K562 (cell line): ENCODE data around the gene MRGPRF. TPM values are rescaled to one million over a fixed set of nuclear protein-coding genes. Genes with fewer than 3 reads are reported as not detected.
"Not testable (repeated sequence)": the region's sequence is repeated elsewhere in the genome, so short reads cannot be mapped to it uniquely, and the experiment has no call there.

ENCODE experiments used
- ATAC-seq: fragments of 200-7000 bp; cut with Tn5 transposase; 3 replicates; pipeline ENCODE4 v1.9.1; 2020; ENCODE audit warnings: moderate library complexity
- BruUV-seq: library from RNA; stranded (reverse); fragments of 400-500 nt; replicated peaks from 2 replicates; lab custom pipeline; 2021; lab: Mats Ljungman, UMichigan
- CTCF ChIA-PET: fragments of 300-600 bp; formaldehyde crosslinking; extraction: SDS; loops from one replicate; lab custom pipeline; 2021; ENCODE audit warnings: low intra/inter-chr PET ratio; lab: Yijun Ruan, JAX
- POLR2A ChIA-PET: fragments of 300-600, 350-650 bp; sonication (Branson Sonifier 250); formaldehyde crosslinking; extraction: SDS; loops from one replicate; lab custom pipeline; 2021; ENCODE audit warnings: antibody characterized with exemption, inconsistent platforms; lab: Yijun Ruan, JAX
- DNase-seq, 4 experiments: peaks; one replicate each; pipeline versions ENCODE4 v3.0.0 to v3.0.0-alpha.2; 2011 to 2018; ENCODE audit warnings: low spot score in 3 of 4, mixed read lengths in 3 of 4; ENCODE audit errors: extremely low read depth in 1 of 4
- FAIRE-seq: peaks from 2 replicates; lab custom pipeline; 2011; peaks lifted over from hg19 to GRCh38; lab: Jason Lieb, UNC
- H2AFZ ChIP-seq: 2 replicates; pipeline ENCODE4 v1.6.0; 2011; ENCODE audit warnings: low read depth, low read length, control low read depth, inconsistent platforms
- H3K27ac ChIP-seq: fragments of 200-600 bp; 3 replicates; pipeline ENCODE4 v1.8.0; 2011; ENCODE audit warnings: low read depth, mild to moderate bottlenecking, control low read depth, inconsistent platforms, low read length, moderate library complexity, mixed read lengths; ENCODE audit errors: extremely low read depth
- H3K27me3 ChIP-seq, 2 experiments: fragments of 300-600 bp in 1 of 2; 2 replicates in 1 of 2; 3 replicates in 1 of 2; pipeline versions ENCODE4 v1.6.0 to v1.8.0; 2011; ENCODE audit warnings: inconsistent platforms in 2 of 2, low read length in 2 of 2, mild to moderate bottlenecking in 1 of 2, mixed read lengths in 1 of 2, moderate library complexity in 1 of 2; ENCODE audit not compliant: control insufficient read depth in 2 of 2, insufficient read depth in 2 of 2
- H3K36me3 ChIP-seq: fragments of 300-600 bp; 3 replicates; pipeline ENCODE4 v1.8.0; 2011; ENCODE audit warnings: mild to moderate bottlenecking, low read length, inconsistent platforms; ENCODE audit not compliant: control insufficient read depth, insufficient read depth
- H3K4me1 ChIP-seq, 2 experiments: fragments of 200-600 bp in 1 of 2; replicated peaks in 1 of 2; 2 replicates in 1 of 2; 3 replicates in 1 of 2; pipeline versions ENCODE4 v1.5.1 to v1.8.0; 2011; ENCODE audit warnings: inconsistent platforms in 2 of 2, low read length in 2 of 2, mild to moderate bottlenecking in 1 of 2, mixed read lengths in 1 of 2, moderate library complexity in 1 of 2; ENCODE audit not compliant: control insufficient read depth in 2 of 2, insufficient read depth in 2 of 2
- H3K4me2 ChIP-seq: 2 replicates; pipeline ENCODE4 v1.6.1; 2011; ENCODE audit warnings: low read length, control low read depth, inconsistent platforms, mixed read lengths; ENCODE audit not compliant: insufficient read depth
- H3K4me3 ChIP-seq: fragments of 200-600 bp; sonication (generic), shearing (Covaris generic); 2 replicates; pipeline ENCODE4 v1.5.1; 2016; ENCODE audit warnings: control low read depth, inconsistent platforms
- H3K79me2 ChIP-seq: fragments of 200-600 bp; 3 replicates; pipeline ENCODE4 v1.8.0; 2011; ENCODE audit warnings: low read length, inconsistent platforms; ENCODE audit not compliant: control insufficient read depth, insufficient read depth
- H3K9ac ChIP-seq, 2 experiments: 2 replicates each; pipeline versions ENCODE4 v1.6.0 to v1.6.1; 2011; ENCODE audit warnings: low read depth in 2 of 2, low read length in 2 of 2, control low read depth in 1 of 2, inconsistent platforms in 1 of 2, mild to moderate bottlenecking in 1 of 2, mixed read lengths in 1 of 2; ENCODE audit not compliant: insufficient read depth in 1 of 2
- H3K9me1 ChIP-seq: one replicate; pipeline ENCODE4 v1.6.0; 2011; ENCODE audit warnings: inconsistent platforms, mild to moderate bottlenecking, low read length, moderate library complexity; ENCODE audit not compliant: control insufficient read depth, insufficient read depth
- H3K9me3 ChIP-seq: replicated peaks from 2 replicates; pipeline ENCODE4 v1.5.1; 2011; ENCODE audit warnings: low read depth, low read length, inconsistent platforms; ENCODE audit not compliant: control insufficient read depth, insufficient read depth
- H4K20me1 ChIP-seq: replicated peaks from 2 replicates; pipeline ENCODE4 v1.6.1; 2011; ENCODE audit warnings: low read length, inconsistent platforms, mixed read lengths; ENCODE audit not compliant: control insufficient read depth, insufficient read depth
- BRCA1 ChIP-seq, 2 experiments: fragments of 450-650 bp in 1 of 2; sonication (generic) in 1 of 2; formaldehyde crosslinking in 1 of 2; IDR thresholded peaks; 2 replicates each; pipeline versions ENCODE4 v1.5.0 to v1.6.1; 2017 to 2020; ENCODE audit warnings: mild to moderate bottlenecking in 1 of 2, missing genetic modification reagents in 1 of 2
- CEBPB ChIP-seq: fragments of 450-650 bp; IDR thresholded peaks from 2 replicates; pipeline ENCODE4 v1.6.1; 2016; ENCODE audit warnings: missing genetic modification characterization, missing compliant biosample characterization
- EHMT2 ChIP-seq: fragments of 450-650 bp; IDR thresholded peaks from 2 replicates; pipeline ENCODE4 v1.6.1; 2018; ENCODE audit warnings: antibody characterized with exemption
- MECOM ChIP-seq: fragments of 250-450 bp; sonication (Bioruptor Pico); IDR thresholded peaks from 2 replicates; pipeline ENCODE4 v1.8.0; 2022; ENCODE audit warnings: inconsistent platforms
- NCOA2 ChIP-seq, 2 experiments: fragments of 450-650 bp; IDR thresholded peaks; 2 replicates each; pipeline ENCODE4 v1.6.1; 2018; ENCODE audit warnings: mild to moderate bottlenecking in 2 of 2, moderate library complexity in 1 of 2; ENCODE audit not compliant: partially characterized antibody in 2 of 2
- NR2C1 ChIP-seq, 2 experiments: fragments of 450-650 bp; IDR thresholded peaks; 2 replicates each; pipeline ENCODE4 v1.6.1; 2017; ENCODE audit warnings: mild to moderate bottlenecking in 2 of 2, antibody characterized with exemption in 1 of 2, inconsistent platforms in 1 of 2, missing compliant biosample characterization in 1 of 2, missing genetic modification characterization in 1 of 2
- PHF8 ChIP-seq: fragments of 200-600 bp; sonication (generic); IDR thresholded peaks from 2 replicates; pipeline ENCODE4 v1.6.1; 2012; ENCODE audit warnings: mixed run types, mild to moderate bottlenecking, inconsistent platforms, low read length, moderate library complexity, borderline replicate concordance
- PYGO2 ChIP-seq: fragments of 450-650 bp; IDR thresholded peaks from 2 replicates; pipeline ENCODE4 v1.6.1; 2016; ENCODE audit warnings: mild to moderate bottlenecking, missing genetic modification characterization, moderate library complexity, missing compliant biosample characterization
- RB1 ChIP-seq: fragments of 450-650 bp; IDR thresholded peaks from 2 replicates; pipeline ENCODE4 v1.6.1; 2017; ENCODE audit warnings: low read depth, mild to moderate bottlenecking
- RBM34 ChIP-seq: fragments of 200-400 bp; formaldehyde crosslinking; IDR thresholded peaks from 2 replicates; pipeline ENCODE4 v1.6.1; 2018; ENCODE audit warnings: low read length, borderline replicate concordance; ENCODE audit not compliant: insufficient read depth
- ZNF583 ChIP-seq: fragments of 250-450 bp; sonication (Bioruptor Pico); IDR thresholded peaks from 2 replicates; pipeline ENCODE4 v1.4.0; 2020
- ZNF699 ChIP-seq: fragments of 250-450 bp; sonication (Bioruptor Pico); IDR thresholded peaks from 2 replicates; pipeline ENCODE4 v1.8.0; 2021; ENCODE audit warnings: mild to moderate bottlenecking, moderate library complexity; ENCODE audit not compliant: insufficient replicate concordance
- WGBS: fragments of 100-300 bp; shearing (Covaris generic); methylation state at CpG from one replicate; pipeline ENCODE4 v1.1.6; 2016; ENCODE audit warnings: low coverage, mixed read lengths; ENCODE audit not compliant: insufficient coverage; ENCODE audit errors: missing lambda C conversion rate; 5-methylcytosine and 5-hydroxymethylcytosine counted together
- in situ Hi-C: fragments of 300-500 bp; cut with MboI; formaldehyde crosslinking; loops from 4 replicates; pipeline ENCODE4 v1.15.0; 2018; ENCODE audit warnings: inconsistent platforms, mixed read lengths
- intact Hi-C: fragments of 100-400 bp; cut with micrococcal nuclease; formaldehyde crosslinking; loops from 2 replicates; pipeline ENCODE4 v1.14.2; 2022
- polyA plus RNA-seq, 8 experiments: library from polyadenylated mRNA; depleted of rRNA in 4 of 8; stranded (reverse) in 5 of 8; unstranded in 3 of 8; fragments of >200 nt; fragmentation: Nextera tagmentation in 2 of 8; fragmentation: Illumina TruSeq in 1 of 8; extraction: Ambion mirVana in 2 of 8; extraction: Trizol in 1 of 8; gene quantifications; 2 replicates each; pipeline versions ENCODE4 v1.2.1 to v1.2.3, GENCODE V29; 2011 to 2014; ENCODE audit warnings: inconsistent platforms in 1 of 8, missing spikeins in 1 of 8
- total RNA-seq, 7 experiments: library from RNA; depleted of rRNA in 6 of 7; stranded (reverse); fragments of >200 nt in 6 of 7; fragmentation: Illumina TruSeq in 2 of 7; extraction: Trizol in 2 of 7; gene quantifications; 2 replicates each; pipeline versions ENCODE4 v1.2.1 to v1.2.3, GENCODE V29; 2011 to 2021; ENCODE audit warnings: low replicate concordance in 1 of 7
- TF ChIP-seq, protein P1 (sequence below): fragments of 250-450 bp; sonication (Bioruptor Pico); IDR thresholded peaks from 2 replicates; pipeline ENCODE4 v1.5.1; 2021; ENCODE audit warnings: mild to moderate bottlenecking

The MRGPRF gene
- total and polyA plus RNA-seq, 9 of the 15 experiments (the other 6 are each of a cell fraction or from before 2014, with no cell fraction given), result not detected

DNA sequence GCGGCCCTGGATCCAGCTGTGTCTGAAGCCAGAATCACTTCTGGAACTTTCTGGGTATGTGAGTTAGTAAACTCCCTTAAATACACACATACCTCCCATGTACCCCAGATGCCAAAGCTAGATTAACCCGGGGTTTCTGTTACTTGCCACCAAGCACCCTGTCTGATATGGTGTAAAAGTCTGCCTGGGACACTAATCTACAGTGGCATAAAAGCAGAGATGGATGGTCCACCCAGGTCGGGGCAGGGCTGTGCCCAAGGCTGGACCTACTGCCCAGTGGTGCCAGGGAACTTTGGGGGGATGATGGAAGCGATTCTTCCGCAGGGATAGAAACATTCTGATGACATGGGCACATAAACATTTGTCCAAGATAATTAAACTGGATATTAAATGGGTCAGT lies 12.7 kb downstream of the MRGPRF start (continued):
- TF ChIP-seq NR2C1 (IDR thresholded peaks at IDR 0.05) (no peak), NR2C1 (tag; IDR thresholded peaks at IDR 0.05) (no peak), PHF8 (no peak), EHMT2 (no peak), CEBPB (tag) (no peak), RB1 (no peak), RBM34 (no peak), NCOA2 (IDR thresholded peaks at IDR 0.05; ENCODE audit: partially characterized antibody in 2 of 2) (no peak), ZNF583 (CRISPR knock-in tag) (no peak), ZNF699 (CRISPR knock-in tag) (no peak), PYGO2 (no peak), BRCA1 (IDR thresholded peaks at IDR 0.05) (no peak), BRCA1 (CRISPR knock-in tag; IDR thresholded peaks at IDR 0.05) (no peak), MECOM (CRISPR knock-in tag) (no peak)
- TF ChIP-seq, protein P1, sequence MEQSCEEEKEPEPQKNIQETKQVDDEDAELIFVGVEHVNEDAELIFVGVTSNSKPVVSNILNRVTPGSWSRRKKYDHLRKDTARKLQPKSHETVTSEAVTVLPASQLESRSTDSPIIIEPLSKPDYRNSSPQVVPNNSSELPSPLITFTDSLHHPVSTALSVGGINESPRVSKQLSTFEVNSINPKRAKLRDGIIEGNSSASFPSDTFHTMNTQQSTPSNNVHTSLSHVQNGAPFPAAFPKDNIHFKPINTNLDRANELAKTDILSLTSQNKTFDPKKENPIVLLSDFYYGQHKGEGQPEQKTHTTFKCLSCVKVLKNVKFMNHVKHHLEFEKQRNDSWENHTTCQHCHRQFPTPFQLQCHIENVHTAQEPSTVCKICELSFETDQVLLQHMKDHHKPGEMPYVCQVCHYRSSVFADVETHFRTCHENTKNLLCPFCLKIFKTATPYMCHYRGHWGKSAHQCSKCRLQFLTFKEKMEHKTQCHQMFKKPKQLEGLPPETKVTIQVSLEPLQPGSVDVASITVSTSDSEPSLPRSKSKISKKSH, result no peak

DNA sequence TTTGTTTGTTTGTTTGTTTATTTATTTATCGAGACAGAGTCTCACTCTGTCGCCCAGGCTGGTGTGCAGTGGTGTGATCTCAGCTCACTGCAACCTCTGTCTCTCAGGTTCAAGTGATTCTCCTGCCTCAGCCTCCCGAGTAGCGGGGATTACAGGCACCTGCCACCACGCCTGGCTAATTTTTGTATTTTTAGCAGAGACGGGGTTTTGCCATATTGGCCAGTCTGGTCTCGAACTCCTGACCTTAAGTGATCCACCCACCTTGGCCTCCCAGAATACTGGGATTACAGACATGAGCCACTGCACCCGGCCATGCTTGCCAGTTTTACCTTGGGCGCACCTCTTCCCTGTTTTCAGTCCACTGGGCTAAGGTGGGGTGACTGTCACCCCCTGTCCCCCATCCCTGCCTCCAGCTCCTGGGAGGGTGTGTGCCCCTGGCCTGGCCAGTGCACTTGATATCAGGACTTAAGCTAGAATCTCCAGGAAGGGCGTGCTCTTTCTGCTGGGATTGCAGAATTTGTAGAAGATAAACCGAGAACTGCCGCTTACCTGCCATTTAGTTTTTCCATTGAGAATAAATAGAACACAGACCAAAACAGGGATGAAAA lies 13.2 kb downstream of the MRGPRF start:
- H3K4me1 ChIP-seq, POLR2A ChIA-PET, CTCF ChIA-PET, in situ Hi-C loops, H3K9me1 ChIP-seq, H3K4me3 ChIP-seq, H3K9ac ChIP-seq, FAIRE-seq, H2AFZ ChIP-seq, H3K36me3 ChIP-seq, H3K27ac ChIP-seq, ATAC-seq, BruUV-seq, H3K4me2 ChIP-seq, DNase-seq, H3K9me3 ChIP-seq, H3K79me2 ChIP-seq, H4K20me1 ChIP-seq, intact Hi-C loops: not testable (repeated sequence)
- WGBS, result 9% methylated on average over 12 of the region's 12 CpGs
- H3K27me3 ChIP-seq, result peaks cover 62 to 92% of the 10 kb centered on the region in 2 experiments
